Kasumi-1 (cell line): ENCODE results near the gene TREML1.
"Not testable (repeated sequence)": the region's sequence is repeated elsewhere in the genome, so short reads cannot be mapped to it uniquely, and the experiment has no call there.

Experiments used
- DNase-seq, 2 experiments: peaks; one replicate each; lab custom pipeline; 2025; lab: John Stamatoyannopoulos, UW

TREML1 gene

GRCh38 chr6:41147917-41148316 is 6.2 kb downstream of the TREML1 start:
- no peak for DNase-seq

DNA sequence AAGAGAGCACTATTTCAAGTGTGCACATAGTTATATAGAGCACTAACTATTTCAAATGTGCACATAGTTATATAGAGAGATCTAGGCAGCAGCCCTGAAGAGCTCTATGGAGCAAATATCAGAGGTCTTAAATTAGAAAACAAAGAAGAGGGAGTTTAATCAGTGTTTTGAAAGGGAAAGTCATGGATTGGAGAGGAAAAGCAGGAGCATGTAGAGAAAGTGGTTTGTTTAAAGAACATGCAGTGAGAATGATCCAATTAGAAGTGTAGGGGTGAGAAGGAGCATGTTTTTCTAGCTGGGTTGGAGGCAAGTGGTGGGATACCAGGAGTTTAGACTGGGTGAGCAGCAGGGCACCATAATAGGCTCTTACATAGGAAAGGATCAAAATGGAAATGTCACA is 17.2 kb downstream of the TREML1 start:
- DNase-seq: no peak

DNA sequence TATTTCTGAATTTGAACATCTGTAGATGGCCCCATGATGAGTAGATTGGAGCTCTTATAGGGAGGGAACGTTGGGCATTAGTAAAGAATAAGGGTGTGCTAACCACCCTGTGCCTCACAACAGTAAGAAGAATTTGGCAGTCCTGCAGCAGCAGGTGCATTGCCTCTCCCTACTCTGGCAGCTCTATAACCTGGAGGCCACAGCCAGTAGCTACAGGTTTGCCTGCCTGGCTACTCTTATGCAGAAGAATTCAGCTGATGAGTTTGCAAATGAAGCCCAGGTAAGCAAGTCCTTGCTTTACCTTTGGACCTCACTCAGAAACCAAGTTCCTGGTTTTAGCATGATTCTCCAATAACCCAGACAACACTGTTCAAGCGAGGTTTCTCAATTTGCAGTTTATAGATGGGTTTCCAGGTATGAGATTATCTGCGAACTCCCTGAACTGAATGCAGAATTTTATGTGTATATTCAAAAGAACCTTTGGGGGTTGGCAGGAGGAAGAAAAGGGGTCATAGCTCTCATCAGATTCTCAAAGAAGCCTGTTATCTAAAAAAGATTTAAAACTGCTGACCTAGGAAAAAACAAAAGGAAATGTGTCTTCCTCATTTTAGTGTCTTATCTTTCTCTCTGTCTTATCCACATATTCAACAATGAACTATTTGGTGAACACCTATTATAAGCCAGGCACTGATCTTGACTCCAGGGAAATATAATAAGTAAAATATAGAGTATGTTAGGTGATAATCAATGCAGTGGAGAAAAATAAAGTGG is 18.9 kb downstream of the TREML1 start:
- DNase-seq: no peak

GRCh38 chr6:41132254-41132653 is 21.9 kb downstream of the TREML1 start:
- DNase-seq: no peak

- no peak for DNase-seq
Measured at GRCh38 chr6:41125282-41125681, 28.9 kb downstream of the TREML1 start.

GRCh38 chr6:41122918-41123317 is 31.2 kb downstream of the TREML1 start:
- no peak for DNase-seq

GRCh38 chr6:41122373-41122772 is 31.8 kb downstream of the TREML1 start:
- no peak for DNase-seq

GRCh38 chr6:41120058-41120457 is 34.1 kb downstream of the TREML1 start:
- no peak for DNase-seq

- DNase-seq: no peak
Measured at GRCh38 chr6:41119508-41119907, 34.6 kb downstream of the TREML1 start.

- not testable (repeated sequence) for DNase-seq
Measured at GRCh38 chr6:41115027-41115426, 39.1 kb downstream of the TREML1 start.

GRCh38 chr6:41111017-41111416 is 43.1 kb downstream of the TREML1 start:
- no peak for DNase-seq

DNA sequence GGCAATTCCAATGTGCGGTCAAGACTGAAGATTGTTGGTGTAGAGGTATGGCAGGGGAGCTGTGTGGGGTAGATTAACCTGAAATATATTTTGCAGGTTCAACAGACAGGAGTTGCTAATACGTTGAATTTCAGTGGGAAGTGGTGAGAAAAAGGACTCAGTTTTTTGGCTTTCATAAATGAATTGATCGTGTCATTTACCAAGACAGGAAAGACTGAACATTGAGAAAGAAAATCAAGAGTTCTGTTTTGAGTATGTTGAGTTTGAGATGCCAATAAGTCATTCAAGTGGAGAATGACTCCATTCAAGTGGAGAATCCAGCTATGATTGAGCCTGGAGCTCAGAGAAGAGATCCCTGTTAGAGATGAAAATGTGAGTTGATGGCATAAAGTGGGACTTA is 50.3 kb downstream of the TREML1 start:
- no peak for DNase-seq

- DNase-seq: no peak
Measured at GRCh38 chr6:41100871-41101287, 53.3 kb downstream of the TREML1 start.
